ENCODE data around the gene THSD7B.
"Not testable (repeated sequence)": the region's sequence is repeated elsewhere in the genome, so short reads cannot be mapped to it uniquely, and the experiment has no call there.

Gene THSD7B

GRCh38 chr2:137302957-137303356 lies 537.6 kb downstream of the THSD7B start:
- no peak for TF ChIP-seq POLR2A (IDR thresholded peaks at IDR 0.05; ENCODE audit: low read length)
- no peak for TF ChIP-seq GATA1 (IDR thresholded peaks at IDR 0.05; ENCODE audit: low read depth, low read length)
- no peak for DNase-seq

GRCh38 chr2:137316075-137316474 lies 550.7 kb downstream of the THSD7B start:
- DNase-seq, result no peak
- TF ChIP-seq POLR2A (IDR thresholded peaks at IDR 0.05; ENCODE audit: low read length) (no peak), GATA1 (IDR thresholded peaks at IDR 0.05; ENCODE audit: low read depth, low read length) (no peak)

GRCh38 chr2:137321566-137321965 lies 556.2 kb downstream of the THSD7B start:
- TF ChIP-seq GATA1 (IDR thresholded peaks at IDR 0.05; ENCODE audit: low read depth, low read length) (no peak), POLR2A (IDR thresholded peaks at IDR 0.05; ENCODE audit: low read length) (no peak)
- no peak for DNase-seq

- DNase-seq, result not testable (repeated sequence)
These were observed 566.2 kb downstream of the THSD7B start for GRCh38 chr2:137331562-137331961.

GRCh38 chr2:137333386-137334165 lies 568.2 kb downstream of the THSD7B start:
- no peak for TF ChIP-seq GATA1 (IDR thresholded peaks at IDR 0.05; ENCODE audit: low read depth, low read length)
- TF ChIP-seq POLR2A (IDR thresholded peaks at IDR 0.05; ENCODE audit: low read length), result no peak
- DNase-seq, result no peak

GRCh38 chr2:137336067-137336466 lies 570.7 kb downstream of the THSD7B start:
- no peak for DNase-seq
- no peak for TF ChIP-seq POLR2A (IDR thresholded peaks at IDR 0.05; ENCODE audit: low read length)
- TF ChIP-seq GATA1 (IDR thresholded peaks at IDR 0.05; ENCODE audit: low read depth, low read length), result no peak

GRCh38 chr2:137339051-137339450 lies 573.7 kb downstream of the THSD7B start:
- TF ChIP-seq POLR2A (IDR thresholded peaks at IDR 0.05; ENCODE audit: low read length), result no peak
- no peak for TF ChIP-seq GATA1 (IDR thresholded peaks at IDR 0.05; ENCODE audit: low read depth, low read length)
- no peak for DNase-seq

GRCh38 chr2:137345994-137346393 lies 580.6 kb downstream of the THSD7B start:
- DNase-seq, result no peak
- TF ChIP-seq POLR2A (IDR thresholded peaks at IDR 0.05; ENCODE audit: low read length) (no peak), GATA1 (IDR thresholded peaks at IDR 0.05; ENCODE audit: low read depth, low read length) (no peak)

- TF ChIP-seq GATA1 (IDR thresholded peaks at IDR 0.05; ENCODE audit: low read depth, low read length) (no peak), POLR2A (IDR thresholded peaks at IDR 0.05; ENCODE audit: low read length) (no peak)
- DNase-seq, result no peak
These were observed 583.0 kb downstream of the THSD7B start for GRCh38 chr2:137348301-137348700.

- DNase-seq, result no peak
- no peak for TF ChIP-seq GATA1 (IDR thresholded peaks at IDR 0.05; ENCODE audit: low read depth, low read length)
- no peak for TF ChIP-seq POLR2A (IDR thresholded peaks at IDR 0.05; ENCODE audit: low read length)
These were observed 592.3 kb downstream of the THSD7B start for GRCh38 chr2:137357634-137358033.

GRCh38 chr2:137367361-137367760 lies 602.0 kb downstream of the THSD7B start:
- TF ChIP-seq GATA1 (IDR thresholded peaks at IDR 0.05; ENCODE audit: low read depth, low read length) (no peak), POLR2A (IDR thresholded peaks at IDR 0.05; ENCODE audit: low read length) (no peak)
- DNase-seq, result no peak

- no peak for TF ChIP-seq POLR2A (IDR thresholded peaks at IDR 0.05; ENCODE audit: low read length)
- TF ChIP-seq GATA1 (IDR thresholded peaks at IDR 0.05; ENCODE audit: low read depth, low read length), result no peak
- no peak for DNase-seq
These were observed 603.8 kb downstream of the THSD7B start for GRCh38 chr2:137369106-137369505.

GRCh38 chr2:137379186-137379585 lies 613.8 kb downstream of the THSD7B start:
- DNase-seq, result no peak
- no peak for TF ChIP-seq POLR2A (IDR thresholded peaks at IDR 0.05; ENCODE audit: low read length)
- no peak for TF ChIP-seq GATA1 (IDR thresholded peaks at IDR 0.05; ENCODE audit: low read depth, low read length)

- TF ChIP-seq POLR2A (IDR thresholded peaks at IDR 0.05; ENCODE audit: low read length) (no peak), GATA1 (IDR thresholded peaks at IDR 0.05; ENCODE audit: low read depth, low read length) (no peak)
- no peak for DNase-seq
These were observed 615.3 kb downstream of the THSD7B start for GRCh38 chr2:137380610-137381009.

GRCh38 chr2:137381731-137382130 lies 616.4 kb downstream of the THSD7B start:
- DNase-seq, result no peak
- no peak for TF ChIP-seq POLR2A (IDR thresholded peaks at IDR 0.05; ENCODE audit: low read length)
- no peak for TF ChIP-seq GATA1 (IDR thresholded peaks at IDR 0.05; ENCODE audit: low read depth, low read length)

Data from erythroblast (primary cell).